Posterior cingulate gyrus (tissue), 11 donors: ENCODE results near the gene TOMT.

Experiments
- DNase-seq, 10 donors: peaks; one replicate each; pipeline versions ENCODE4 v3.0.0 to v3.0.0-alpha.2; 2020 to 2021; ENCODE audit warnings: mixed read lengths in 3 of 10
- intact Hi-C: fragments of 100-400 bp; cut with DNase I; formaldehyde crosslinking; loops from one replicate; pipeline ENCODE4 v1.15.1; 2023

TOMT gene, protein sequence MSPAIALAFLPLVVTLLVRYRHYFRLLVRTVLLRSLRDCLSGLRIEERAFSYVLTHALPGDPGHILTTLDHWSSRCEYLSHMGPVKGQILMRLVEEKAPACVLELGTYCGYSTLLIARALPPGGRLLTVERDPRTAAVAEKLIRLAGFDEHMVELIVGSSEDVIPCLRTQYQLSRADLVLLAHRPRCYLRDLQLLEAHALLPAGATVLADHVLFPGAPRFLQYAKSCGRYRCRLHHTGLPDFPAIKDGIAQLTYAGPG

GRCh38 chr11:72105888-72106287 lies at the start of gene TOMT:
Gene TOMT, plus strand, starts transcription at chr11:72105924. Its CDS starts 28 bp downstream, at chr11:72105952.
- intact Hi-C loops, result no loop called here
- no peak for DNase-seq

GRCh38 chr11:72058416-72059034 lies 47.2 kb upstream of the TOMT start:
- intact Hi-C loops, result no loop called here
- no peak for DNase-seq

DNA sequence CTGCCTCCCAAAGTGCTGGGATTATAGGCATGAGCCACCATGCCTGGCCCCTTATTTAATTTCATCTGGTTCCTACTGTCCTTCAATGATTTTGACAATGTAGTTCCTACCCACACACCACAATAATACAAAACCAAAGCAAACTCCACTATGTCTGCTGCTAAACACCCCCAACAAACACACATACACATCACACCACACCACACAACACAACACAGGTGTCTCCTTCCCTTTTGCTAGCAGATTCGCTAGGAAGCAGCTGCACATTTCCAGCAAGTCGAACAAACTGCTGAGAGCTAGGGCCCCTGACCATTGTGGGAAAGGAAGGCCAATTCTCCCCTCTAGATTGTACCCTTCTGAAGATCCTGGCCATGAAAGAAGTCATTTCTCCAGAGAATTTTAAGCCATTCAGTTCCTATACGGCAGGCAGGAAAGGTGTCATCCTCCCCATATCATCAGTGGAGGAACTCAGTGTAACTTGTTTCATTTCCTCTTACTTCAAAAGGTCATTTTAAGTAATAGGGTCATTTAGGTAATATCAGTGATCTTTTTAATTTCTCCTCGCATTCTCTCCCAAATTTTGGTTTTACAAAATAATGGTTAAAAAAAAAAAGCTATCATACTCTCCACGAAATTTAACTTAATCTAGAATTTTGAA lies 43.9 kb upstream of the TOMT start:
- no peak for DNase-seq
- intact Hi-C loops, result no loop called here

GRCh38 chr11:72066855-72067254 lies 38.9 kb upstream of the TOMT start:
- intact Hi-C loops, result no loop called here
- DNase-seq, result no peak

DNA sequence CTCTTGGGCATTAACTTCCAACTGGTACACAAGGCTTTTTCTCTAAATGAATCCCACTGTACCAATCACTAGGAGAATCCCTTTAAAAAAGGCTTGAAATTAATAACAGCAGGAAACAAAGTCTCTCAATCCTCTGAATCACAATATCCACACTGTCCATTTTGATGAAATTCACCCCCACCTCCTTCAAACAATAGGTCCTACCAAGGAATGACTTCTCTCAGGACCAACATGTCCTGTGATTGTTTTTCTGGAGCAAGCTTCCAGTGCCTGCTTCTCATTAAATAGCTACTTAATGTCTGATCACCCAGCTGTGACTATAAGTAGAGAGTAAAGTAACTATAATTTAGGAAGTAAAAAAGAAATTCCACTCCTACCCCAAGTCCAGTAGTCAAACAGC lies 38.5 kb upstream of the TOMT start:
- intact Hi-C loops, result no loop called here
- DNase-seq, result no peak

- DNase-seq, result no peak
- intact Hi-C loops, result no loop called here
Observed at GRCh38 chr11:72067676-72068075, 38.0 kb upstream of the TOMT start.

GRCh38 chr11:72069200-72069599 lies 36.5 kb upstream of the TOMT start:
- no peak for DNase-seq
- intact Hi-C loops, result no loop called here

DNA sequence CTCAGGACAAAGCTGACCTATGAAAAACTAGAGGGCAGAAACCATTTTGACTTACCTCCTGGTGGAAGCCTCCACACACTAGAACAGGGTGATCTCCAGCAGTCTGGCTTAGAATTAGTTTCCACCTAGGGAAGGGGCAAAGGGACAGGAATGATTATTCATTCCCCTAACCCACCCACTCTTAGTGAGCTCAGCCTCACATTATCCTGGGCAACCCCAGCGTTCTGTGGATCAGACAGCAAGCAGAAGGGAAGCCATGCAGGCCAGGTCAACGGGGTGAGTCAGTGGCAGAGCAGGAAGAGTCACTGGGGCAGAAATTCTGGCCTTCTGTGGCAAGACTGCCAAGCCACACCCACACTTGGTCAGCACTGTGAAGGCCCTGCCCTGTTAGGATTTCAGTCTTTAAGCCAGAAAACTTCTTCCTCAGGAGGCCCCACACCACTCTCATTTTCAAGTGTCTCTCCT lies 35.9 kb upstream of the TOMT start:
- DNase-seq, result peak in 7 of 10 donors; percentile 20 to 84 (median 33)
- intact Hi-C loops, result no loop called here

- intact Hi-C loops, result no loop called here
- no peak for DNase-seq
Observed at GRCh38 chr11:72070491-72070890, 35.2 kb upstream of the TOMT start.

- intact Hi-C loops, result no loop called here
Observed at GRCh38 chr11:72072348-72072747, 33.4 kb upstream of the TOMT start.

GRCh38 chr11:72075109-72075508 lies 30.6 kb upstream of the TOMT start:
- DNase-seq, result no peak
- intact Hi-C loops, result loop anchor here (1.0 kb wide), 1 partner anchor 25 kb away; no protein-coding TSS in a partner anchor

More at GRCh38 chr11:72072348-72072747, 33.4 kb upstream of the TOMT start:
- no peak for DNase-seq

DNA sequence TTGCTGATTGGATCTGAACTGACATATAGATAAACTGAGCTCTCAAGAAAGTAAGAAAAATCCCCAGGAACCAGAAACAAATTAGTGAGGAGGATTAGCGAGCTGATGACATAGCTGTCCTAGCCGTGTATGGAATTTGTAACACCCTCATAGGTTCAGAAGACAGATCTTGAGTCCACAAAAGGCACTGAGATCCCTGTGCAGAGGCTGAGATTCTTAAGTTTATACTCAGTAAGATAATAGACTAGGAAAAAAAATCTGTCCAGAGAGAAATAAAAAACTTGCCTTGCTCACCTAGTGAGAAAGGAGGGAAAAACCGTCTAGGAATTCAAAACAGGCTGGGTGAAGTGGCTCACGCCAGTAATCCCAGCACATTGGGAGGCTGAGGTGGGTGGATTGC lies 30.0 kb upstream of the TOMT start:
- no peak for DNase-seq
- intact Hi-C loops, result loop anchor here (1.0 kb wide), 1 partner anchor 25 kb away; no protein-coding TSS in a partner anchor

GRCh38 chr11:72078477-72078876 lies 27.2 kb upstream of the TOMT start:
- intact Hi-C loops, result no loop called here
- no peak for DNase-seq

DNA sequence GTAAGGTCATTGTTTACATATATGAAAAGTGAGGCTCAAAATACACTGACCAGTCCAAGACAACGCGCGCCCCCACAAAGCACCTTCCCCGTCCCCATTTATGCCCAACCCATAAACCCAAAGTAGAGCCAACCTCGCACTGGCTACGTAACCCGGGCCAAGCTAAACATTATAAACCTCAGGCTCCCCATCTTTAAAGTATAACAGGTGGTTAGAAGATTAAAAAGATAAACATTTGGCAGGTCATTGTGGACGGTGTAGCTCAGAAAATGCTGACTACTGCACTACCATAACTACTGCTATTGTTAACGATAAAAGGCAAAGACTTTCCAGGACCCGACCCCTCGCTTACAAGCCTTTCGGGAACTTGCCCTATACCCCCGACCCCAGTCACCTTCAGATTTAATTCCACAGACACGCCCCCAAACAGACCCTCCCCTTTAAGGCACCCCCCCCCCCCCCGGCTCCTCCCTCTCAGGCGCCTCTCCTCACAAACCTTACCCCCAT lies 25.9 kb upstream of the TOMT start:
- peak in 2 of 10 donors; percentile 11 to 67 for DNase-seq
- intact Hi-C loops, result loop anchor here (1.0 to 2.0 kb wide), 2 partner anchors 23 to 39 kb away; partner anchors contain the start of gene LAMTOR1

DNA sequence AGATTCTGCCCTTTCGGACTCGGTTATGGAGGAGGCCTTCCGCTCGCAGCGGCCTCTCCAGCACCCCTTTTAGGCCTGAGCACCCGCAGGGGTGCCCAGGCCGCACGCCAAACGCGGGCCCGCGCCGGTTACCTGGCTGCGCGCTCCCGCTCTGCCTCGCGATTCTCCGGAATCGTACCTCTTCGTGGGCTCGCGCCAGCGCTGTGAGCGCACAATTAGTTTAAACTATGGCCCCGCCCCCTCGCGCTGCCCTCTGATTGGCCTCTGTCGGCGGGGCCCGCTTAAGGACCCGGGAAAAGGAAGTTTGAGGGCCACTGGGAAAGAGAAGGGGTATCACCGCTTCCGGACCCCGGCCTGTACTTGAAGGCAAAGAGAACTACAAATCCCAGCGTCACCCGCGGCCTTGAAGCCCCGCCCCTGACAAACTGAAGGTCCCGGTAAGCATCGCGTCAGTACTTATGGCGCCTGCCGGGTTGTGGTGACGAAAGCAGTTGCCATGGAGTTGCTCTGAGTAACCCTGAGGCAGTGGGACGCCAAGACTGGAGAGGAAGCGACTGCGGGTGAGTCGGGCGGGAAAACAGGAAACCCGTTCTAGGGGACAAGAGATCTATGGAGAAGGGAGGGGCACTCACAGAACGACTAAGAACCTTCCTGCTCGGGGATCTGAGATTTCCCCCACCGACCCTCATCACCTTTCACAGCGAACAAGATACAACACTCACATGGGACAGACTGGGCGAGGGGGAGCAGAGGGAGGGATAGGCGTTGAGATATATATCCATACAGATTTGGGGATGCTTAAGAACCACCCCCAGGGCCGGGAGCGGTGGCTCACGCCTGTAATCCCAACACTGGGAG lies 25.2 kb upstream of the TOMT start, which contains the start of the genes LRRC51 and NUMA1:
LRRC51 (plus strand) TSS at position 525 of the 858 bp plus-strand sequence. CDS start 8,234 bp downstream, outside the sequence.
NUMA1 (minus strand) TSS at position 217 of the 858 bp plus-strand sequence. CDS start 44,599 bp downstream, outside the sequence.
- intact Hi-C loops, result loop anchor here (1.0 to 2.0 kb wide), 2 partner anchors 23 to 40 kb away; partner anchors contain the start of gene LAMTOR1
- DNase-seq, result peak; percentile 97 to 100 (median 99)

GRCh38 chr11:72081184-72081644 lies 24.5 kb upstream of the TOMT start:
- DNase-seq, result no peak
- intact Hi-C loops, result loop anchor here (2.0 kb wide), 1 partner anchor 40 kb away; no protein-coding TSS in a partner anchor

DNA sequence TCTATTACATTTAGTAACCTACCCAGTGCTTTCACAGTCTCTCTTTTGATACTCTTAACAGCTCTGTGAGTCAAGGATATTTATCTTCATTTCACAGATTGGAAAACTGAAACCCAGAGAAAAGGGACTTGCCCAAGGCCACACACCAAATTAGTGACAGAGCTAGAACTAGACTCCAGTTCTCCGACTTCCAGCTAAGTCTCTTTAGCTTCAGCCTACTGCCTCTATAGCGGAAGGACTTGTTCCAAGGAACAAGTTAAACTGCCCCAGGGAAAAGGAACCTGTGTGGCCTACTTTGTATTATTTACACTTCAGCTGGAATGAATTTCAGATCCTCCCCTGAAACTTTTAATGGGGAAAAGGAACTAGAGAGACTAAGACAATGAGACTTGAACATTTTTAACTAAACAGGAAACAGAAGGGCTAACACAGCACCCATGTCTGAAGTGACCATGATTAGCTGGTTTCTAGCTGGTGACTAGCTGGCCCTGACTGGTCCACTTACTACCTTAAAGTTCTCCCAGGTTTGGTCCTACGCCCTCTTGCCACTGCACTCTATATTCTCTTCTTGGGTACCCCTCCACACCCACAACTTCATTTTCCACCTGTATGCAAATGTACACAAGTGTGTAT lies 23.8 kb upstream of the TOMT start:
- DNase-seq, result peak in 1 of 10 donors; percentile 18
- intact Hi-C loops, result loop anchor here (2.0 kb wide), 1 partner anchor 41 kb away; no protein-coding TSS in a partner anchor

DNA sequence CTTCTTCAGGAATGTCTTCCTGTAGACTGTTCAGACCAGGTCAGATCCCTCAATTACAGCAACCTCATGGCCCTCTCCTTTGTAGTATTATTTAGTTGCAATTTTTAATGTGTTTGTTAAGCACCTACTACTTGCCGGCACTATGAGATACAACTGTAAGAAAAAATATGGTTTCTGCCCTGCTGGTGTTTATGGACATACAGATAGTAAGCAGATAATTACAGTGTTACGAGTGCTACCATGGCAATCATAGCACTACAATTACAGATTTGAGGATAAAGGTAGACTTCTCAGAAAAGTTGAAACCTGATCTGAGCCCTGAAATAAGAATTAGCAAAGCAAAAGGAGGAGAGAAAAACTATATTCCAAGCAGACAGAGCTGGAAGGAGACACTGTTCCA lies 22.3 kb upstream of the TOMT start:
- no peak for DNase-seq
- intact Hi-C loops, result no loop called here

- no peak for DNase-seq
- intact Hi-C loops, result no loop called here
Observed at GRCh38 chr11:72084076-72084475, 21.6 kb upstream of the TOMT start.
